ENCODE measurements around the gene SEPTIN7. TPM values are rescaled to one million over a fixed set of nuclear protein-coding genes. Genes with fewer than 3 reads are reported as not detected.

The SEPTIN7 gene
- total and polyA plus RNA-seq, 9 of the 15 experiments (the other 6 are each of a cell fraction or from before 2014, with no cell fraction given): 95.0 to 268 (median 163) TPM

DNA sequence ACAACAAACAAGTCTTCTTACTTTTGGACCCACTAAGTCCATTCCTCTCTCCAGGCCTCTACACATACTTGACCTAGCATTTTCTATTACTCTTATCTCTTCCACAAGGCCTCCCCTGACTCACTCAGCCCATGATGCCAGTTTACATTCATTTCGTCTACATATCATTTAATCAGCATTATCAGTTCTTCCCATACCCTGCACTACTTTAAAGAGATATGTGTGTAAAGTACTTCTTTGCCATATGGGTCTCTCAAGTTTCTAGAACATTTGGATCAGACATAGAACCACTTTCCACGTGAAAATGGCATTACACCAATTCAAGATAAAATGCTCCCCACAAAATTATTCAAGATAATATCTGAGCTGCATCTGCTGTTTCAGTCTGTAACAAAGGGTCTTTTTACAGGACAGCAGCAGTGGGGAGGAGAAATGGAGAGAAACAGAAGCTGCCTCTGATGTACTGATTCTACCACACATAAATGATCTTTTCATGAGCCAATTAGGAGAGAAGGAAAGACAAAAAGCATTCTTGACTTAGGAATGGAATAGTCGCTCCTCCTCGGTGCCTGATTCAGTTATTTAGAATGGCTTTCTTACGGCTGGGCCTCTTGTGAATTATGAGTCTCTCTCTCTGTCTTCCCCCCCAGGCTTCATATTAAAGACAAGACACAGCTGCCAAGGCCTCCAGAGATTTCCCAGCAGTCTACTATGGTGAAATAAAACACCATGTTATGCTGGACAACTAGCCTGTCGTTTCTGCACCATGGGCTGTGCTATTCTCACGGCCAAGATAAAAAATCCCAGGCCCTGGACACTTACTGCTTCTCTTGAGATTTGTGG lies 46.9 kb upstream of the SEPTIN7 start (continued):
- TF ChIP-seq ZNF318 (IDR thresholded peaks at IDR 0.05; ENCODE audit: borderline replicate concordance in 1 of 2, low read depth in 1 of 2) (no peak), EP300 (IDR thresholded peaks at IDR 0.05; ENCODE audit: low read length) (peak; percentile 73), KLF6 (CRISPR knock-in tag; IDR thresholded peaks at IDR 0.05; ENCODE audit: borderline replicate concordance) (no peak), HDAC8 (tag; IDR thresholded peaks at IDR 0.05) (no peak), HDAC3 (IDR thresholded peaks at IDR 0.05; ENCODE audit: borderline replicate concordance, partially characterized antibody) (peak; percentile 38), THRB (CRISPR knock-in tag; conservative IDR thresholded peaks at IDR 0.05) (no peak), CBFA2T3 (IDR thresholded peaks at IDR 0.05) (peak; percentile 93), TAL1 (IDR thresholded peaks at IDR 0.05) (peak; percentile 86), SIRT6 (IDR thresholded peaks at IDR 0.05; ENCODE audit: low read depth, low read length) (no peak), POLR2A (conservative IDR thresholded peaks at IDR 0.05) (no peak), CSDE1 (IDR thresholded peaks at IDR 0.05) (no peak)
- TF ChIP-seq, protein P1, sequence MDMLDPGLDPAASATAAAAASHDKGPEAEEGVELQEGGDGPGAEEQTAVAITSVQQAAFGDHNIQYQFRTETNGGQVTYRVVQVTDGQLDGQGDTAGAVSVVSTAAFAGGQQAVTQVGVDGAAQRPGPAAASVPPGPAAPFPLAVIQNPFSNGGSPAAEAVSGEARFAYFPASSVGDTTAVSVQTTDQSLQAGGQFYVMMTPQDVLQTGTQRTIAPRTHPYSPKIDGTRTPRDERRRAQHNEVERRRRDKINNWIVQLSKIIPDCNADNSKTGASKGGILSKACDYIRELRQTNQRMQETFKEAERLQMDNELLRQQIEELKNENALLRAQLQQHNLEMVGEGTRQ (CRISPR knock-in tag; IDR thresholded peaks at IDR 0.05): no peak
- TF ChIP-seq, protein P2, sequence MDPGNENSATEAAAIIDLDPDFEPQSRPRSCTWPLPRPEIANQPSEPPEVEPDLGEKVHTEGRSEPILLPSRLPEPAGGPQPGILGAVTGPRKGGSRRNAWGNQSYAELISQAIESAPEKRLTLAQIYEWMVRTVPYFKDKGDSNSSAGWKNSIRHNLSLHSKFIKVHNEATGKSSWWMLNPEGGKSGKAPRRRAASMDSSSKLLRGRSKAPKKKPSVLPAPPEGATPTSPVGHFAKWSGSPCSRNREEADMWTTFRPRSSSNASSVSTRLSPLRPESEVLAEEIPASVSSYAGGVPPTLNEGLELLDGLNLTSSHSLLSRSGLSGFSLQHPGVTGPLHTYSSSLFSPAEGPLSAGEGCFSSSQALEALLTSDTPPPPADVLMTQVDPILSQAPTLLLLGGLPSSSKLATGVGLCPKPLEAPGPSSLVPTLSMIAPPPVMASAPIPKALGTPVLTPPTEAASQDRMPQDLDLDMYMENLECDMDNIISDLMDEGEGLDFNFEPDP (CRISPR knock-in tag; IDR thresholded peaks at IDR 0.05): no peak
- TF ChIP-seq, protein P3, sequence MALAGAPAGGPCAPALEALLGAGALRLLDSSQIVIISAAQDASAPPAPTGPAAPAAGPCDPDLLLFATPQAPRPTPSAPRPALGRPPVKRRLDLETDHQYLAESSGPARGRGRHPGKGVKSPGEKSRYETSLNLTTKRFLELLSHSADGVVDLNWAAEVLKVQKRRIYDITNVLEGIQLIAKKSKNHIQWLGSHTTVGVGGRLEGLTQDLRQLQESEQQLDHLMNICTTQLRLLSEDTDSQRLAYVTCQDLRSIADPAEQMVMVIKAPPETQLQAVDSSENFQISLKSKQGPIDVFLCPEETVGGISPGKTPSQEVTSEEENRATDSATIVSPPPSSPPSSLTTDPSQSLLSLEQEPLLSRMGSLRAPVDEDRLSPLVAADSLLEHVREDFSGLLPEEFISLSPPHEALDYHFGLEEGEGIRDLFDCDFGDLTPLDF (CRISPR knock-in tag; IDR thresholded peaks at IDR 0.05): no peak

Data from K562 (cell line).